Heart left ventricle (tissue), 16 donors: ENCODE results near the gene IHH. TPM values are rescaled to one million over a fixed set of nuclear protein-coding genes. Genes with fewer than 3 reads are reported as not detected.

ENCODE experiments used
- ATAC-seq, 4 donors: fragments of 200-7000 bp; cut with Tn5 transposase; one replicate each; pipeline ENCODE4 v1.9.1; 2020 to 2022; ENCODE audit warnings: moderate library complexity in 4 of 4, mild to moderate bottlenecking in 3 of 4, moderate number of reproducible peaks in 1 of 4
- DNase-seq, 5 donors: peaks; one replicate each; pipeline ENCODE4 v3.0.0-alpha.2; 2020
- H3K27ac ChIP-seq, 12 donors: fragments of 200-600 bp; sonication (generic) in 4 of 12; one replicate each; pipeline versions ENCODE4 v1.5.0 to v1.8.0; 2016 to 2022; ENCODE audit warnings: mild to moderate bottlenecking in 2 of 12
- H3K27me3 ChIP-seq, 9 donors: fragments of 200-600 bp; sonication (generic) in 2 of 9; one replicate each; pipeline versions ENCODE4 v1.5.1 to v1.8.0; 2016 to 2022; ENCODE audit warnings: mild to moderate bottlenecking in 3 of 9
- H3K36me3 ChIP-seq, 9 donors: fragments of 200-600 bp; sonication (generic) in 2 of 9; one replicate each; pipeline versions ENCODE4 v1.5.0 to v1.8.0; 2018 to 2022; ENCODE audit warnings: mild to moderate bottlenecking in 2 of 9
- H3K4me1 ChIP-seq, 12 donors: fragments of 200-600 bp; sonication (generic) in 4 of 12; one replicate each; pipeline versions ENCODE4 v1.5.0 to v1.8.0; 2016 to 2022; ENCODE audit warnings: mild to moderate bottlenecking in 3 of 12
- H3K4me3 ChIP-seq, 12 donors: fragments of 200-600 bp; sonication (generic) in 4 of 12; one replicate each; pipeline versions ENCODE4 v1.5.0 to v1.8.0; 2017 to 2022; ENCODE audit warnings: mild to moderate bottlenecking in 9 of 12, moderate library complexity in 4 of 12
- H3K9me3 ChIP-seq, 12 donors: fragments of 200-600 bp; sonication (generic) in 4 of 12; one replicate each; pipeline versions ENCODE4 v1.5.0 to v1.8.0; 2016 to 2022; ENCODE audit warnings: mild to moderate bottlenecking in 1 of 12
- POLR2A ChIP-seq, 2 donors: fragments of 450-650 bp; IDR thresholded peaks; one replicate each; pipeline ENCODE4 v1.6.1; 2017; ENCODE audit warnings: antibody characterized with exemption in 2 of 2, mild to moderate bottlenecking in 2 of 2, moderate library complexity in 2 of 2
- WGBS, 4 donors: extraction: QIAGEN DNeasy Blood & Tissue Kit in 2 of 4; methylation state at CpG; one replicate each; pipeline versions ENCODE4 v1.1.5 to v1.1.7; 2013 to 2018; 5-methylcytosine and 5-hydroxymethylcytosine counted together
- intact Hi-C, 10 donors: fragments of 100-400 bp; cut with DNase I; formaldehyde crosslinking; loops; one replicate each; pipeline versions ENCODE4 v1.11.1 to v1.14.2; 2022
- polyA plus RNA-seq, 2 donors: library from polyadenylated mRNA; stranded (reverse); fragments of 200-250 nt; gene quantifications; one replicate each; pipeline ENCODE4 v1.2.3, GENCODE V29; 2013
- total RNA-seq, 9 donors: library from RNA; depleted of rRNA in 2 of 9; stranded (reverse); fragments of >200 nt in 2 of 9; fragmentation: NEBNext Ultra II Directional in 3 of 9; extraction: Animal tissue kit (Norgen Biotek cat#: 25700) in 3 of 9; gene quantifications; one replicate each; pipeline versions ENCODE4 v1.1.0 to v1.2.4, GENCODE V29; 2016 to 2023
- TF ChIP-seq, protein P1 (sequence below), 12 donors: fragments of 200-600 bp; sonication (generic) in 4 of 12; IDR thresholded peaks; one replicate each; pipeline versions ENCODE4 v1.5.0 to v1.8.0; 2018 to 2022; ENCODE audit warnings: antibody characterized with exemption in 12 of 12, mild to moderate bottlenecking in 5 of 12
- donor health status: ischemic (EF 13 %, LVEDD 7.1; RV severe dilation, severe dysfunction).
- donor health status: healthy with polysubstance abuse.
- donor health status: DM: no; HTN: yes; CAD: no.
- donor health status: DM: no; HTN: no; CAD: no.
- donor health status: ischemic (EF 25% LVEDD 6.9; RV normal size, moderate dysfunction).
- donor health status: ischemic (EF 25% LVEDD 5.7; RV mildly dilated, moderate dysfunction).
- donor health status: healthy.
- donor health status: DM: yes; HTN: yes; CAD: no.
- donor health status: ischemic (EF 35%, LVEDD 5.7; RV mildly dilated, moderate dysfunction).
- donor health status: nonischemic (EF 11% LVEDD 7.7; RV severe dilation, severe dysfunction).
- donor health status: DM: yes; HTN: yes; CAD: no.
- donor health status: PGD.
- donor health status: ischemic (EF 29% LVEDD 5.4; RV normal size, mild dysfunction).
- donor health status: nonischemic (EF 23%, LVEDD 6.1; RV moderate dilation, normal function).

The IHH gene
- total and polyA plus RNA-seq, 11 donors = not detected

DNA sequence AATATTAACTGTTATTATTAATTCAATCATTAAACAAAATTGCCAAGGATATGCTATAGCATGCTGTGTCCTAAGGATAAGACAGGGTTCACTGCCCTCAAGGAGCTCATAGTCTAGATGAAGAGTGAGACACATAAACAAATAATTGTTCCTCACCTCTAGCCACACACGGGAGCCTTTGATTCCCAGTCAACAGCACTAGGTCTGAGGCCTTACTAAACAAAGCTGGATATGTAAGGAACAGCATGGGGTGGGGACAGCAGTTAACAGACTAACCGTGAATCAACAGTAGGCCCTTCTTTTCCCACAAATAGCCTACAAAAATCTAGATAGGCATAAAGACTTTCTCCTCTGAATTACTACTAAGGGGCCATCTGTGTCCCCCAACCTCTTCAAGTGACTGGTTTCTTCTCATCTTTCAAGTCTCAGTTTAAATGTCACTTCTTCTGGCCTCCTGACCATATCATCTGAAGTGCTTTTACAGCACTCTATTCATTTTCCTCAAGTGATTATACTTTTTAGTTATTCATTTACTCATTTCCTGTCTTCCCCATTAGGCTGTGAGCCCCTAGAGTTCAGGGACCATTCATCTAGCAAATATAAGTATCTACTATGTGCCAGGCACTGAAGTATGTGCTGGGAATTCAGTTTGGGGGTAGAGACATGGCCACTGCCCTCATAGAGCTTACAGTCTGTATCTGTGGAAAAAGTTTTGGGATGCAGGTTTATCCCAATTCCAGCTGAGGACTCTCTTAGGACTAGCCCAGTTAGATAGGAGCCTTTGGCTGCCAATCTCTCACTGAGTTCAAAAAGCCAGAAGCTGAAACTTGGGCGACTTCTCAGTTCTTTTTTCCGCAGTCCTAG lies 29.9 kb upstream of the IHH start:
- Histone ChIP-seq H3K9me3 (no peaks in the 10 kb centered on the region), H3K4me3 (no peak overlapping the region), H3K27ac (no peak overlapping the region), H3K4me1 (peaks cover 0 to 26% (median 0%) of the 10 kb centered on the region in 12 donors), H3K36me3 (no peaks in the 10 kb centered on the region), H3K27me3 (no peaks in the 10 kb centered on the region)
- no peak for DNase-seq
- TF ChIP-seq, protein P1, sequence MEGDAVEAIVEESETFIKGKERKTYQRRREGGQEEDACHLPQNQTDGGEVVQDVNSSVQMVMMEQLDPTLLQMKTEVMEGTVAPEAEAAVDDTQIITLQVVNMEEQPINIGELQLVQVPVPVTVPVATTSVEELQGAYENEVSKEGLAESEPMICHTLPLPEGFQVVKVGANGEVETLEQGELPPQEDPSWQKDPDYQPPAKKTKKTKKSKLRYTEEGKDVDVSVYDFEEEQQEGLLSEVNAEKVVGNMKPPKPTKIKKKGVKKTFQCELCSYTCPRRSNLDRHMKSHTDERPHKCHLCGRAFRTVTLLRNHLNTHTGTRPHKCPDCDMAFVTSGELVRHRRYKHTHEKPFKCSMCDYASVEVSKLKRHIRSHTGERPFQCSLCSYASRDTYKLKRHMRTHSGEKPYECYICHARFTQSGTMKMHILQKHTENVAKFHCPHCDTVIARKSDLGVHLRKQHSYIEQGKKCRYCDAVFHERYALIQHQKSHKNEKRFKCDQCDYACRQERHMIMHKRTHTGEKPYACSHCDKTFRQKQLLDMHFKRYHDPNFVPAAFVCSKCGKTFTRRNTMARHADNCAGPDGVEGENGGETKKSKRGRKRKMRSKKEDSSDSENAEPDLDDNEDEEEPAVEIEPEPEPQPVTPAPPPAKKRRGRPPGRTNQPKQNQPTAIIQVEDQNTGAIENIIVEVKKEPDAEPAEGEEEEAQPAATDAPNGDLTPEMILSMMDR (IDR thresholded peaks at IDR 0.05) = no peak
- intact Hi-C loops = no loop called here
- WGBS, 4 donors = 73 to 81% (median 77%) methylated on average over 4 of the region's 4 CpGs
- no peak for ATAC-seq

GRCh38 chr2:219089330-219089729 lies 28.6 kb upstream of the IHH start:
- TF ChIP-seq, protein P1 (IDR thresholded peaks at IDR 0.05) = no peak
- TF ChIP-seq POLR2A (IDR thresholded peaks at IDR 0.05) = no peak
- Histone ChIP-seq H3K4me1 (peaks cover 0 to 29% (median 0%) of the 10 kb centered on the region in 12 donors), H3K4me3 (no peak overlapping the region), H3K36me3 (no peaks in the 10 kb centered on the region), H3K27me3 (no peaks in the 10 kb centered on the region), H3K27ac (no peak overlapping the region), H3K9me3 (no peaks in the 10 kb centered on the region)
- WGBS, 4 donors = 98% methylated on average over 4 of the region's 4 CpGs
- ATAC-seq (no peak), DNase-seq (no peak)
- intact Hi-C loops = no loop called here

- Histone ChIP-seq H3K9me3 (no peaks in the 10 kb centered on the region), H3K36me3 (no peaks in the 10 kb centered on the region), H3K4me1 (peaks cover 0 to 28% (median 2%) of the 10 kb centered on the region in 12 donors), H3K27ac (no peak overlapping the region), H3K27me3 (no peaks in the 10 kb centered on the region), H3K4me3 (no peak overlapping the region)
- WGBS, 4 donors = 94 to 100% (median 97%) methylated on average over 1 of the region's 1 CpG
- DNase-seq = no peak
- ATAC-seq = no peak
- TF ChIP-seq, protein P1 (IDR thresholded peaks at IDR 0.05) = no peak
- TF ChIP-seq POLR2A (IDR thresholded peaks at IDR 0.05) = no peak
- intact Hi-C loops = no loop called here
Observed at GRCh38 chr2:219087848-219088247, 27.1 kb upstream of the IHH start.

DNA sequence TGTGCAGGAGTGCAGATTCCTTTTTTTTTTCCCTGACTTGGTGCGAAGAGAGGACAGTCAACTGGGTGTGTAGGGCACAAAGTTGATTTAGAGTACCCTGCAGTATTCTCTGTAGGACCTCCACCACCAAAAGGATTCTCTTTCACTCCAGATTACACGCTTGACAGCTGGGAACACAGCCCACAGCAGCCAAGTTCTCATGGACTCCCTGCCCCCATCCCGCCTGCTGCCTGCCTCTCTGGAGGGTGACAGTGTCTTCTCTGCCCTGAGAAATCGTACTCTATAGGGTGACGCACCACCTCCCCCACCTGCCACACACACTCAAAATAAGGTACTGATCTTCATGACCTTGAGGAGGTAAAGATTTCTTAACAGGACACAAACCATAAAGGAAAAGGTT lies 26.6 kb upstream of the IHH start:
- Histone ChIP-seq H3K4me1 (peaks cover 0 to 33% (median 7%) of the 10 kb centered on the region in 12 donors), H3K27me3 (no peaks in the 10 kb centered on the region), H3K4me3 (no peak overlapping the region), H3K27ac (no peak overlapping the region), H3K9me3 (no peaks in the 10 kb centered on the region), H3K36me3 (no peaks in the 10 kb centered on the region)
- intact Hi-C loops = no loop called here
- ATAC-seq = no peak
- 89 to 94% (median 91%) methylated on average over 5 of the region's 5 CpGs for WGBS, 4 donors
- DNase-seq = no peak
- TF ChIP-seq POLR2A (IDR thresholded peaks at IDR 0.05) = no peak
- TF ChIP-seq, protein P1 (IDR thresholded peaks at IDR 0.05) = no peak
